AG04449 (cell line): ENCODE data around the gene PFN4.

Experiments used
- CTCF ChIA-PET: fragments of 350-600 bp; formaldehyde crosslinking; extraction: SDS; loops from one replicate; lab custom pipeline; 2021; ENCODE audit warnings: antibody characterized with exemption; lab: Yijun Ruan, JAX
- POLR2A ChIA-PET: fragments of 400-600, 350-600 bp; formaldehyde crosslinking; extraction: SDS; loops from one replicate; lab custom pipeline; 2020; ENCODE audit warnings: antibody characterized with exemption, inconsistent platforms; lab: Yijun Ruan, JAX
- DNase-seq: peaks from one replicate; pipeline ENCODE4 v3.0.0-alpha.2; 2010; ENCODE audit warnings: low read depth, low spot score
- H3K4me3 ChIP-seq: 2 replicates; pipeline ENCODE4 v1.5.1; 2011; ENCODE audit warnings: low read depth, mild to moderate bottlenecking, control low read depth, low read length
- TF ChIP-seq, protein P1 (sequence below): IDR thresholded peaks from one replicate; pipeline ENCODE4 v1.5.1; 2011; ENCODE audit warnings: mild to moderate bottlenecking, moderate library complexity, low read length, control low read depth, inconsistent platforms; ENCODE audit not compliant: insufficient read depth; ENCODE audit errors: missing control alignments

The PFN4 gene

GRCh38 chr2:24107336-24107735, 15.8 kb downstream of the PFN4 start:
- CTCF ChIA-PET, result interaction anchor here (1.6 kb wide), 1 partner anchor 22 kb away, joined by 7 read pairs; the partner anchor contains the start of gene TP53I3
- TF ChIP-seq, protein P1, sequence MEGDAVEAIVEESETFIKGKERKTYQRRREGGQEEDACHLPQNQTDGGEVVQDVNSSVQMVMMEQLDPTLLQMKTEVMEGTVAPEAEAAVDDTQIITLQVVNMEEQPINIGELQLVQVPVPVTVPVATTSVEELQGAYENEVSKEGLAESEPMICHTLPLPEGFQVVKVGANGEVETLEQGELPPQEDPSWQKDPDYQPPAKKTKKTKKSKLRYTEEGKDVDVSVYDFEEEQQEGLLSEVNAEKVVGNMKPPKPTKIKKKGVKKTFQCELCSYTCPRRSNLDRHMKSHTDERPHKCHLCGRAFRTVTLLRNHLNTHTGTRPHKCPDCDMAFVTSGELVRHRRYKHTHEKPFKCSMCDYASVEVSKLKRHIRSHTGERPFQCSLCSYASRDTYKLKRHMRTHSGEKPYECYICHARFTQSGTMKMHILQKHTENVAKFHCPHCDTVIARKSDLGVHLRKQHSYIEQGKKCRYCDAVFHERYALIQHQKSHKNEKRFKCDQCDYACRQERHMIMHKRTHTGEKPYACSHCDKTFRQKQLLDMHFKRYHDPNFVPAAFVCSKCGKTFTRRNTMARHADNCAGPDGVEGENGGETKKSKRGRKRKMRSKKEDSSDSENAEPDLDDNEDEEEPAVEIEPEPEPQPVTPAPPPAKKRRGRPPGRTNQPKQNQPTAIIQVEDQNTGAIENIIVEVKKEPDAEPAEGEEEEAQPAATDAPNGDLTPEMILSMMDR, result no peak
- no peak for DNase-seq
- no peak overlapping the region for H3K4me3 ChIP-seq
- POLR2A ChIA-PET, result no interaction called here

DNA sequence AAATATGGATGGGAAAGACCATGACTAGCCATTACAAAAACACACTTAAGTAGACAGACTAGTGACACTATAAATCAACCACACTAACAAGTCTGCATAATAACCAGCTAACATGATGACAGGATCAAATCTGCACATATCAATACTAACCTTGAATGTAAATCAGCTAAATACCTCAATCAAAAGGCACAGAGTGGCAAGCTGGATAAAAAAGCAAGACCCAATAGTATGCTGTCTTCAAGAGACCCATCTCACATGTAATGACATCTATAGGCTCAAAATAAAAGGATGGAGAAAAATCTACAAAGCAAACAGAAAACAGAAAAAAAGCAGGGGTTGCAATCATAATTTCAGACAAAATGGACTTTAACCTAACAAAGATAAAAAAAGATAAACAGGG, 16.3 kb downstream of the PFN4 start:
- DNase-seq, result no peak
- ChIA-PET POLR2A (no interaction called here), CTCF (interaction anchor here (0.7 kb wide), 1 partner anchor 276 kb away, joined by 4 read pairs; no protein-coding TSS in a partner anchor)
- H3K4me3 ChIP-seq, result no peak overlapping the region
- TF ChIP-seq, protein P1, result no peak

- ChIA-PET POLR2A (interaction anchor here (1.1 kb wide), 1 partner anchor 22 kb away, joined by 3 read pairs; the partner anchor contains the start of gene TP53I3), CTCF (no interaction called here)
- H3K4me3 ChIP-seq, result no peak overlapping the region
- DNase-seq, result no peak
- TF ChIP-seq, protein P1, result no peak
Observed at GRCh38 chr2:24105816-24106215, 17.3 kb downstream of the PFN4 start.

GRCh38 chr2:24104906-24105305, 18.2 kb downstream of the PFN4 start:
- no peak for DNase-seq
- H3K4me3 ChIP-seq, result no peak overlapping the region
- TF ChIP-seq, protein P1, result no peak
- POLR2A ChIA-PET, result interaction anchor here (1.1 kb wide), 1 partner anchor 21 kb away, joined by 3 read pairs; the partner anchor contains the start of gene TP53I3
- CTCF ChIA-PET, result interaction anchor here (1.1 kb wide), 1 partner anchor 21 kb away, joined by 3 read pairs; no protein-coding TSS in a partner anchor

GRCh38 chr2:24104110-24104650, 19.0 kb downstream of the PFN4 start:
- TF ChIP-seq, protein P1, result no peak
- H3K4me3 ChIP-seq, result no peak overlapping the region
- CTCF ChIA-PET, result interaction anchor here (1.2 kb wide), 1 partner anchor 19 kb away, joined by 5 read pairs; the partner anchor contains the start of gene TP53I3
- POLR2A ChIA-PET, result no interaction called here
- DNase-seq, result no peak

DNA sequence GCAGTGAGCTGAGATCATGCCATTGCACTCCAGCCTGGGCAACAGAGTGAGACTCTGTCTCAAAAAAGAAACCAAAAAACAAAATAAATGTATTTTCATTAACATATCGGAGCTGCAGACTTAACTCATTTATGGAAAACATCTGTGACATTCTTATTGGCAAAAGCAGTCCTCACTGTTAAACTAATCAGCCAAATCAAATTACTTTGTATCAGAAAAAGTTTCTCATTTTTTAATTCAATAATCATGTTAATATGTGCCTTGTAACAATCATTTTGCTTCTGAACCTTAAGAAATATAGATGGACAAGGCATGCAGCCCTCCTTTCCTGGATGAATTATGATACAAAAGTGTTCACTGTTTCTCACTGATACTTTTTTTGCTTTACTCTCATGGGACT, 20.5 kb downstream of the PFN4 start:
- POLR2A ChIA-PET, result interaction anchor here (1.2 kb wide), 1 partner anchor 18 kb away, joined by 3 read pairs; the partner anchor contains the start of gene TP53I3
- CTCF ChIA-PET, result interaction anchor here (1.3 kb wide), 1 partner anchor 19 kb away, joined by 3 read pairs; no protein-coding TSS in a partner anchor
- TF ChIP-seq, protein P1, result no peak
- no peak overlapping the region for H3K4me3 ChIP-seq
- no peak for DNase-seq
